DMS 273 (cell line): ENCODE results near the gene ZNF714.
"Not testable (repeated sequence)": the region's sequence is repeated elsewhere in the genome, so short reads cannot be mapped to it uniquely, and the experiment has no call there.

Experiments used
- DNase-seq: peaks from one replicate; lab custom pipeline; 2025; ENCODE audit not compliant: unreplicated experiment; lab: John Stamatoyannopoulos, UW

ZNF714 gene

DNA sequence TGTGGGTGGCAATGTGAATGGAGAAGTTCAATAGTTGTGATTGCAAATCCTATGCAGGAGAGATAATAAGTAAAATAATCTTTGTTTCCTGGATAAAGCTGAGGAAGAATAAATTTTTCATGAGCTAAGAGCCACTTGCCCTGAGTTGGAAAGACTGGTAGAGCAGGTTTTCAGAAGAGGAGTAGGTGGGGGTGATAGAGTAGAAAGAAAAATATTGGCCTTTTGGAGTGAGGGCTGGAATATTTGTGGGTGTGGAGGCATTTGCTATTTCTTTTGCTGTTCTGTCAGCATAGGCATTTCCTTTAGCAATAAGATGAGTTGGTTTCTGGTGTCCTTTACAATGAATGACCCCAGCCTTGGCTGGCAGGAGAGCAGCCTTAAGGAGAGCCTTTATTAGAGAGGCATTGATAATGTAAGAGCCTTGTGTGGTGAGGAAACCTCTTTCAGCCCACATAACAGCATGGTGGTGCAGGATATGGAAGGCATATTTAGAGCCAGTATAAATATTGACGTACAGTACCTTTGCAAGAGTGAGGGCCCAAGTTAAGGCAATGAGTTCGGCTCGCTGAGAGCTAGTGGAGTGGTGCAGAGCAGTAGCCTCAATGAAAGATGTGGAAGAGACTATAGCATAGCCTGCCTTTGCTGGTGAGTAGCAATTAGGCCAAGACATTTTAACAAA, 48.2 kb downstream of the ZNF714 start:
- no peak for DNase-seq

DNA sequence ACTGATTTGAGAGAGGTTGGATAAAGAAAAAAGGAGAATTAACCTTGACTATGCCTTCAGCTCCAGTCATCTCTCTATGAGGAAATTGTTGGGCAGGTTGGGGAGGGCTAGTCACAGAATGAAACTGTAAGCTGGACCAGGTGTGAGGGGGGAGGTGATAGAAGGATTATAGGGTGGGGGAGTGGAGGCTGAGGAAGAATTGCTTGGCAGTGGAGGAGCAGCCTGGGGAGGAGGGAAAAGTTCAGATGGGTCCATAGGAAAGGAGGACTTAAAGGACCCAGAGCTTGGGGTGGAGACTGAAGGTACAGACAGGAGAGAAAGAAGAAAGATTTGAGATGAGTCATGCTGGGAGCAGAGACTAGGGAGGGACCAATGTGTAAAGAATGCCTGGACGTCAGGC, 51.6 kb downstream of the ZNF714 start:
- DNase-seq = no peak

DNA sequence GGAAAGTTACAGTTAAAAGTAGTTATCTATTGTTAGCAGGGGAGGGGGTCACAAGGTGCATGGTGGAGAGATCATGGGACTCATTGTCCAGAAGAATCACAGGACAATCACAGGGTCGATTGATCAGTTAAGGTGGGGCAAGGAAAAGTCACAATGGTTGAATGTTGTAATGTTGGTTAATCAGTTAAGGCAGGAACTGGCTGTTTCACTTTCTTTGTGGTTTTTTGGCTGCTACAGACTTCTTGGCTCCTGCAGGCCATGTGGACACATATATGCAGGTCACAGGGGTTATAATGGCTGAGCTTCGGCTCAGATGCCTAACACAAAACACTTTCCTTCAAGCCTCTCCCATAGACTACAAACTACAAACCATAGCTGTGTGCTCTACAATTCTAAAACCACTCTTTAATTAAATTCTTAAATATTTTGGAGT, 52.9 kb downstream of the ZNF714 start:
- no peak for DNase-seq

DNA sequence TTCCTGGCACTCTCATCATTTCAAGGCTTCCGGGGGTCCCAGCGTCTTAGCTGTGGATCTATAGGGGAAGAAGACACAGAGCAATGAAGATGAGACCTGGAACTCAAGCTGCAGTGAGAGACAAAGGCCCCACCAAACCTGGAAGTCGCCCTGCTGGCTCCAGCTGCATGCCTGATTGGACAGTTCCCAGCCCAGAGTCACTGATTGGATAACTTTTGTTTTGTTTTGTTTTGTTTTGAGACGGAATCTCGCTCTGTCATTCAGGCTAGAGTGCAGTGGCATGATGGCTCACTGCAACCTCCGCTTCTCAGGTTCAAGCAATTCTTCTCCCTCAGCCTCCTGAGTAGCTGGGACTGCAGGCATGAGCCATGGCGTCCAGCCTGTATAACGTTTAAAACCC, 53.4 kb downstream of the ZNF714 start:
- no peak for DNase-seq

DNA sequence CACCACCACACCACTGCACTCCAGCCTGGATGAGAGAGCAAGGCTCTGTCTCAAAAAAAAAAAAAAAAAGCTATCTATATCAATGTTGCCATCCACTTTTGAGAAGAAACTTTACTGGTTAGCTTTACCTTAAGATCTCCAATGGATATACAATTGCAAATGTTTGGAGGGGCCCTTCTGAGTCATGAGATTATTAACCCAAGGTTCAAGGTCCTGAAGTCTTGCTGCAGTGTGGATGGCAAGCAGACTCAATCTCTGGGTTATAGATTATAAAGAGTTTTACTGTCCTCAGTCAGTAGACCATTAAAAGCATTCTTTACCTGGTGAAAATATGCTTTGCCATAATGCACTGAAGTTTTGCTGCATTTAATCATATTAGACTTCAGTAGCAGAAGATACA, 56.1 kb downstream of the ZNF714 start:
- DNase-seq = no peak

DNA sequence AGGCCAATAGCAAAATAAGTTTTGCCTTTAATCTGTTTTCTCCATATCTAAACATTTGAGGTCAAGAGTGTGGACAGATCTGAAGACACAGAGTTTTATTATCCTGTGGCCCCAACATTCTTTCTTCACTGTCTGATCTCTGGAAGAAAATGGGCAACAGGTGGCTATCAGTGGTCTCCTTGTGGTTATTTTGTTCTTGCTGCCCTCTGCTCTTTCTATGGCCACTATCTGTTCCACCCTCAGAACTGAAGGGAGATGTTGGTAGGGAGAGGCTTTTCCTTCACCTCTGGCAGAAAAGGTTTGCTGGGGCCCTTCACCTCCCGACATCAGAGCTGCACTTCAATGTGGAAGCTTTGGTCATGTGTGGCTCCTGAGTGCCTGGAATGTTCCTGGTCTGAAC, 59.0 kb downstream of the ZNF714 start:
- not testable (repeated sequence) for DNase-seq

DNA sequence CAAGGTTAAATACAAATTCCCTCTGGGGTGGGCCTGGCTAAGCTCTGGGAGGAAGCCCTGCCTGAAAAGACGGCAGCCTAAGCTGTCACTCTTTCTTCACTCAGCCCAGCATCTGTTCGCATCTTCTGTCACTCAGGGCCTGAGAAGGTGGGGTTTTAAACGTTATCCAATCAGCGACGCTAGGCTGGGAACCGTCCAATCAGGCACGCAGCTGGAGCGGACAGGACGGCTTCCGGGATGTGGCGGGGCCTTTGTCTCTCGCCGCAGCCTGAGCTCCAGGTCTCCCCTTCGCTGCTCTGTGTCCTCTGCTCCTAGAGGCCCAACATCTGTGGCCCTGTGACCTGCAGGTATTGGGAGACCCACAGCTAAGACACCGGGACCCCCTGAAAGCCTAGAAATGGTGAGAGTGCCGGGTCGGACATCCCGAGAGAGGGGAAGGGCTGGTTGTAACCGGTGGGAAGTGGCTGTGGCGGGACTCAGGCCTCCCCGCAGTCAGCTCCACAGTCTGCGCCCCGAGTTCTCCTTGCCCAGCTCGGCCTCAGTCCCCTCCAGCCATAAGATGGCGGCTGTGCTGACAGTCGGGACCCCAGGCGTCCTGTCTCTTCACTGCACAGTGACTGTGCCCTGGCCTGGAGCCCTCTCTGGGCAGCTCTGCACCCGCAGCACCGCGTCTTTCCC, 59.9 kb downstream of the ZNF714 start, which contains the start of gene ZNF431:
Gene ZNF431 (plus strand): TSS at position 254 of the 678 bp plus-strand sequence. CDS start 144 bp downstream, at position 398.
- DNase-seq = peak; percentile 98

DNA sequence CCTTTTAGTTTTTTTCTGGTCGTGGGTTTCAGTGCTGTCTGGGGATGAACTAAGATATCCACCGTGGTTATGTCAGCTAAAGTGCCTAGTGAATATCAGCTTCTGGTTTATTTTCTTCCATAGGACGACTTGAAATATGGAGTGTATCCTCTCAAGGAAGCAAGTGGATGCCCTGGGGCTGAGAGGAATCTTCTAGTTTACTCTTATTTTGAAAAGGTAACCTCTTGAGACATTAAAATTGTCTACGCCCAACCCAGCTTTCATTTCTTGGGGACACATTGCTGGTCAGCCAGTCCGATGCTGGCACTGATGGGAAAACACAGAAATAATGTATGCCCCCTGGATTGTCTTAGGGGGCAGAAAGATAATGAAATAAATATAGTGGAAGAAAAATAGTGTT, 61.4 kb downstream of the ZNF714 start:
- no peak for DNase-seq

DNA sequence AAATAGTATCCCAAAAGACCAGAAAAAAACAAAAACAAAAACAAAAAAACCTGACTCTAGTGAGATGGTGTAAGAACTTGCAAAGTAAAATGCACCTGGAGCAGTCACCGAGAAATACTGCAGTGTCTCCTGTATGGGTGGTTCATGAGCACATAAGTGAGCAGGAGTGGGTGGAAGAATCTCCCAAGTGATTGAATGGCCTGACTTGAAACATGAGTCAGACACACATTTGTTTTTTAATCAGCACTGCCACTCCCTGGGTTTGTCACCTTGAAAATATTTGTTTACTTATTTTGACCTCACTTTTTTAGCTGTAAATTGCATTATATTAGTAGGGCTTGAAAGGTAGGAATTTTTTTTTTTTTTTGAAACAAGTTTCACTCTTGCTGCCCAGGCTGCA, 61.9 kb downstream of the ZNF714 start:
- no peak for DNase-seq

DNA sequence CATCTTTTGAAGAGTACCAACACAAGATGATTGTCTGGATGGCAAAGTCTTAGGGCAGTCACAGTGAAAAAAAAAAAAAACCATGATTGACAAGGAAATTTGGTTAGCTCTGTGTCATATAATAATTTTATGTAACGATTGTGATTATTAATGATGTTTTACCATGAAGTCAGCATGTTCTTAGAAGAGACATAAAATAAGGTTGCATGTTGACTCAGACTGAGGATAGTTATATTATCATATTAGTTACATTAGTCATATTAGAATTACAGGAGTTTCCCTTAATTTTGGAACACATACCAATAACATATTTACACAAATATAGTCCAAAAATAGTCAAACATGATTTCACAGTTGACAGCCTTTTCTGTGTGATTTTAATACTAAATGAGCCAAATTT, 65.5 kb downstream of the ZNF714 start:
- no peak for DNase-seq

DNA sequence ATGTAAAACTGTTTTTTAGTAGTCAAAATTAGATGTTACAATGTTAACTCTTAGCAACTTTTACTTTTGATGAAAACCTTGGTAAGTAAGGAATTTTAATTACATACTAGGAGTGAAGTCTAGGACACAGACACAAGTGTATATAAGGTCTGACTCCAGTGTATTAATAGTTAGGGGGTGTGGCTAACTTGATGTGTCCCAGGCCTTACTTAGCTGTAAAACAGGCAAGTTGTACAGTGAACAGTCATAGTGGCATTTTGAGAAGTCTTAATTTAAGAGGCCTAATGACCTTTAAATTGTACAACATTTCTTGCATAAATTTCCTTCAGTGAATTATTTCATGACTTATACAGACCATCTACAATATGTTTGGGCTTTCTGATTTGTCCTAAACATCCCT, 66.7 kb downstream of the ZNF714 start:
- DNase-seq = no peak

DNA sequence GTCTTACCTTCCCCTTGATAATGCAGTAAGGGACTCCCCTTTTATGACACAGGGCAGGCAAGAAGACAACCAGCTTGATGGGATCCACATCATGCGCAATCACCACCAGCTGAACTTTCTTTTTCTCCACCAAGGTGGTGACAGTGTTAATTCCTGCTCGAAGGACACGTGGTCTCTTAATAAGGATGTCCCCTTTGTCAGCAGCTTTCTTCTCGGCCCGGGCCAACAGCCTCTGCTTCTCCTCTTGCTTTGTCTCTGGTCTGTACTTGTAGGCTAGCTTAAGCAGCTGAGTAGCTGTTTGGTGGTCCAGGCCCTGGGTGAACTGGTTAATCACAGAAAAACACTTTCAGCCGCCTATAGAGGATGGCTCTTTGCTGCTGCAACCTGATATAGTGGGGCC, 67.9 kb downstream of the ZNF714 start:
- no peak for DNase-seq

DNA sequence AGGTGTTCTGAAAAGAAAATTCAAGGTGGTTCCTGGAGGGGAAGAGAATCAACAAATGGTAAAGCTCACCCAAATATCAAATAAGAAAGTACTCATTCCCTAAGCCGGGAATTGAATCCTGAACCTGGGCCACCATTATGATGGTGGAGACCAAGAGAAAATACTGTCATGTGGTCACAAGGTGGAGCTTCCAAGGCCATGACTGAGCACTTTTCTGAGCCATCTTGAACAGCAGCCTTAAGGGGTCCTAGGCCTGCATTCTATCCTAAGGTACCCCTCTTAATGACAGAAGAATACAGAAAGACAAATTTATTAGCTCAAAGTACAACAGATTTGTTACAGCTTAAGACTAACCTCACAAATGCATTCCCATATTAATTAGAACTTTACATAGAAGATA, 69.5 kb downstream of the ZNF714 start:
- no peak for DNase-seq

DNA sequence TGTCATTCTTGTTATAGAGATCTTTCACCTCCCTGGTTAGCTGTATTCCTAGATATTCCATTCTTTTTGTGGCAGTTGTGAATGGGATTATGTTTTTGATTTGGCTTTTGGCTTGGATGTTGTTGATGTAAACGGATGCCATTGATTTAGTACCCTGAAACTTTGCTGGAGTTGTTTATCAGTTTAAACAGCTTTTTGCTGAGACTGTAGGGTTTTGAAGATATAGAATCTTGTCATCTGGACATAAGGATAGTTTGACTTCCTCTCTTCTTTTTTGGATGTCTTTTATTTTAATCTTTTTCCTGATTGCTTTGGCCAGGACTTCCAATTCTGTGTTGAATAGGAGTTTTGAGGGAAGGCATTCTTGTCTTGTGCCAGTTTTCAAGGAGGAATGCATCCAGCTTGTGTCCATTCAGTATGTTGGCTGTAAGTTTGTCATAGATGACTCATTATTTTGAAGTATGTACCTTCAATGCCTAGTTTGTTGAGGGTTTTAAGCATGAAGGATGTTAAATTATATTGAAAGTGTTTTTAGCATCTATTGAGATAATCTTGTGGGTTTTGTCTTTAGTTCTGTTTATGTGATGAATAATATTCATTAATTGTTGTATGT, 76.6 kb downstream of the ZNF714 start:
- DNase-seq = no peak

DNA sequence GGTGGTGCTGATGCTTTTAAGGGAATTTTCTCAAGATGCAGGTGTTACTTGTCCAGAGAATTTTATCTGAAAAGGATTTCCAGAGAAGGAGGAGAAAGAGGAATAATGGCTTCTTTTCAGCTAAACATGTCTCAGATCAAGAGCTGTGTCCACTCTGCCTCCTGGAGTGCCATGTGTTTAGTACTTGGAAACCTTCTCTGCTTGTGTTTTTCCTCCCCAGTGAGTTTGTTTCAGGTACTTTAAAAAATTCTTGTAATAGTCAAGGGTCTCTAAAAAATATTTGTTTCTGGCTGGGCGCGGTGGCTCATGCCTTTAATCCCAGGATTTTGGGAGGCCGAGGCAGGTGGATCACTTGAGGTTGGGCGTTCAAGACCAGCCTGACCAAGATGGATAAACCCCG, 82.5 kb downstream of the ZNF714 start:
- no peak for DNase-seq

DNA sequence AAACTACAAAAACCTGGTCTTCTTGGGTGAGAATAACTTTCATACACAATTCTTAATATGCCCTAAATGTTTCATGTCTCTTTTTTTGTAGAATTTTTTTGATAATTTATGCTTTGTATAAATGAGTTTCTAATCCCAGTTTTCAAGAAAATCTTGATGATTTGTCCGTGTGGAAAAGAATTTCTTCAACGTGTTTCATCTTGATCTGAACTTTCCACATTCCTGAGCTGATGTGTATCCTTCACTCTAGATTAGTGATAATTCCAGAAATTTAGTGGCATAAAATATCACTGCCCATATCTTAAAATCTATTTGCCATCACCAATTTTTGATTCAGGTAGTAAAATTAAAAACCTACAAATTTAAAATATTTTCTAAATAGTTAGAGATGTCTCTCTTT, 84.4 kb downstream of the ZNF714 start:
- DNase-seq = no peak
